Sigmoid colon (tissue), 7 donors: ENCODE results near the gene DUS1L. TPM values are rescaled to one million over a fixed set of nuclear protein-coding genes. Genes with fewer than 3 reads are reported as not detected.

ENCODE experiments used
- DNase-seq: peaks from one replicate; pipeline ENCODE4 v3.0.0-alpha.2; 2019
- H3K27ac ChIP-seq, 4 donors: fragments of 200-600 bp; sonication (generic); one replicate each; pipeline ENCODE4 v1.5.1; 2016 to 2019; ENCODE audit warnings: mild to moderate bottlenecking in 1 of 4
- H3K27me3 ChIP-seq, 3 donors: fragments of 200-600 bp; sonication (generic); one replicate each; pipeline ENCODE4 v1.5.1; 2019; ENCODE audit warnings: mild to moderate bottlenecking in 1 of 3
- H3K36me3 ChIP-seq, 4 donors: fragments of 200-600 bp; sonication (generic); one replicate each; pipeline ENCODE4 v1.5.1; 2016 to 2019
- H3K4me1 ChIP-seq, 4 donors: fragments of 200-600 bp; sonication (generic); one replicate each; pipeline ENCODE4 v1.5.1; 2017 to 2019
- H3K4me3 ChIP-seq, 4 donors: fragments of 200-600 bp; sonication (generic); one replicate each; pipeline ENCODE4 v1.5.1; 2017 to 2019; ENCODE audit warnings: mild to moderate bottlenecking in 2 of 4, moderate library complexity in 1 of 4
- H3K9me3 ChIP-seq, 4 donors: fragments of 200-600 bp in 3 of 4; sonication (generic) in 3 of 4; one replicate each; pipeline versions ENCODE4 v1.5.1 to v1.6.1; 2013 to 2019
- CTCF ChIP-seq, 4 experiments: fragments of 450-650 bp in 3 of 4; fragments of 200-600 bp in 1 of 4; IDR thresholded peaks; one replicate each; pipeline ENCODE4 v1.5.1; 2016 to 2019; ENCODE audit warnings: antibody characterized with exemption in 4 of 4, mild to moderate bottlenecking in 3 of 4, moderate library complexity in 2 of 4
- EP300 ChIP-seq, 4 donors: sonication (generic); formaldehyde crosslinking; IDR thresholded peaks; one replicate each; pipeline ENCODE4 v1.6.1; 2017; ENCODE audit warnings: antibody characterized with exemption in 4 of 4
- POLR2A ChIP-seq, 2 donors: fragments of 450-650 bp; IDR thresholded peaks; one replicate each; pipeline ENCODE4 v1.6.1; 2016; ENCODE audit warnings: antibody characterized with exemption in 2 of 2, mild to moderate bottlenecking in 2 of 2, moderate library complexity in 2 of 2
- POLR2AphosphoS5 ChIP-seq, 4 donors: sonication (generic); formaldehyde crosslinking; IDR thresholded peaks; one replicate each; pipeline ENCODE4 v1.6.1; 2017; ENCODE audit warnings: antibody characterized with exemption in 4 of 4
- WGBS, 2 donors: extraction: QIAGEN DNeasy Blood & Tissue Kit; methylation state at CpG; one replicate each; pipeline ENCODE4 v1.1.7; 2013; 5-methylcytosine and 5-hydroxymethylcytosine counted together
- intact Hi-C: fragments of 100-400 bp; cut with DNase I; formaldehyde crosslinking; loops from one replicate; pipeline ENCODE4 v1.15.1; 2023
- polyA plus RNA-seq, 3 donors: library from polyadenylated mRNA; stranded (reverse); fragments of 200-250 nt; gene quantifications; one replicate each; pipeline ENCODE4 v1.2.3, GENCODE V29; 2013
- total RNA-seq, 4 donors: library from RNA; depleted of rRNA; stranded (reverse); fragments of >200 nt; gene quantifications; one replicate each; pipeline ENCODE4 v1.1.0, GENCODE V29; 2016
- donor health status: healthy with polysubstance abuse.
- donor health status: Bipolar disorder and iron deficiency.
- donor health status: healthy.

The DUS1L gene
- total and polyA plus RNA-seq, 7 donors: 31.3 to 119 (median 68.5) TPM

DNA sequence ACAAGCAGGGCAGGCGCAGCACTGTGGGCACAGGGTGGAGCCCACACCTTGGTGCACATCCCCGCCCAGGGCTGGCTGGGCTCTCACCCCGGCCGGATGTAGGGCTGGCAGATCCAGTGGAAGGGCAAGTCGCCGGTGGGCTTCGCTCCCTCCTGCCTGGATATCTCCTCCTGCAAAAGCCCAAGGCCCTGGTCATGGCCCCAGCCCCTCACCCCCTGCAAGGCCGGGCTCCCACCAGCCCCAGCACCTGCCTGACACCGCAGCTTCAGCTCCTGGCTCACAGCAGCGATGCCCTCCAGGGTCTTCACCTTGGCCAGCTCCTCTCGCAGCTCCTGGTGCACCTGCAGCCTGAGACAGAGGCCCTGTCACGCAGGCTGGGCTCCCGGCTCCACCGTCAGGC lies 5.0 kb downstream of the DUS1L start:
- DNase-seq: no peak
- Histone ChIP-seq H3K9me3 (no peaks in the 10 kb centered on the region), H3K4me3 (no peak overlapping the region), H3K36me3 (peaks cover 28 to 84% (median 36%) of the 10 kb centered on the region in 4 donors), H3K4me1 (peaks cover 0 to 20% (median 16%) of the 10 kb centered on the region in 4 donors), H3K27ac (no peak overlapping the region), H3K27me3 (no peaks in the 10 kb centered on the region)
- peak in 1 of 4 donors; percentile 5 for TF ChIP-seq POLR2AphosphoS5 (IDR thresholded peaks at IDR 0.05)
- no peak for TF ChIP-seq CTCF (IDR thresholded peaks at IDR 0.05)
- no peak for TF ChIP-seq EP300 (IDR thresholded peaks at IDR 0.05)
- intact Hi-C loops: no loop called here
- WGBS, 2 donors: 88% methylated on average over 14 of the region's 14 CpGs

DNA sequence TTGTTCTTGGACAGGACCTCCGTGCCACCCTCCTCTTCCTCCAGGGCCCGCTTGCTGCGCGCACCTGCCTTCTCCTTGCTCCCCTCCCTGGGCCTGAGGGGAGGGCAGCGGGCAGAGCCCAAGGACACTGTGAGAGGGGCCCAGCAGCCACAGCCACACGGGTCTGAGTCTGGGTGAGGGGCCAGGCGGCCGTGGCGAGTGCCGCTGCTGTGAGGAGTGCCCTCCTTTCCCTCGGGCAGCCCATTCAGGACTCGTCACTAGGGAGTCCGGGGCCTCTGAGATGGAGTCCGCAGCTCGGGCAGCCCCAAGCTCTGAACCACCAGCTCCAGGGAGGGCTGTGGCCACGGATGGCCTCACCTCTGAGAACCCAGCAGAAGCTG lies 5.6 kb downstream of the DUS1L start:
- H3K27ac ChIP-seq: no peak overlapping the region
- intact Hi-C loops: no loop called here
- WGBS, 2 donors: 87 to 90% methylated on average over 16 of the region's 16 CpGs
- H3K4me3 ChIP-seq: no peak overlapping the region
- H3K36me3 ChIP-seq: peaks cover 34 to 91% (median 43%) of the 10 kb centered on the region in 4 donors
- no peaks in the 10 kb centered on the region for H3K9me3 ChIP-seq
- peaks cover 0 to 17% (median 14%) of the 10 kb centered on the region in 4 donors for H3K4me1 ChIP-seq
- DNase-seq: no peak
- no peaks in the 10 kb centered on the region for H3K27me3 ChIP-seq
- no peak for TF ChIP-seq CTCF (IDR thresholded peaks at IDR 0.05)
- TF ChIP-seq POLR2AphosphoS5 (IDR thresholded peaks at IDR 0.05): no peak

- Histone ChIP-seq H3K36me3 (peaks cover 40 to 96% (median 48%) of the 10 kb centered on the region in 4 donors), H3K27ac (no peak overlapping the region), H3K4me3 (no peak overlapping the region), H3K4me1 (peaks cover 0 to 12% (median 9%) of the 10 kb centered on the region in 4 donors), H3K27me3 (no peaks in the 10 kb centered on the region), H3K9me3 (no peaks in the 10 kb centered on the region)
- no peak for DNase-seq
- intact Hi-C loops: no loop called here
- TF ChIP-seq POLR2AphosphoS5 (IDR thresholded peaks at IDR 0.05) (no peak), POLR2A (IDR thresholded peaks at IDR 0.05) (no peak), CTCF (IDR thresholded peaks at IDR 0.05) (no peak), EP300 (IDR thresholded peaks at IDR 0.05) (no peak)
- WGBS, 2 donors: 82 to 86% methylated on average over 19 of the region's 19 CpGs
Observed at GRCh38 chr17:82059272-82060000, 6.2 kb downstream of the DUS1L start.

GRCh38 chr17:82058855-82059249 lies 6.8 kb downstream of the DUS1L start:
- H3K4me3 ChIP-seq: no peak overlapping the region
- TF ChIP-seq EP300 (IDR thresholded peaks at IDR 0.05) (no peak), POLR2AphosphoS5 (IDR thresholded peaks at IDR 0.05) (no peak), CTCF (IDR thresholded peaks at IDR 0.05) (no peak), POLR2A (IDR thresholded peaks at IDR 0.05) (no peak)
- H3K27me3 ChIP-seq: no peaks in the 10 kb centered on the region
- WGBS, 2 donors: 86 to 92% methylated on average over 10 of the region's 10 CpGs
- H3K27ac ChIP-seq: no peak overlapping the region
- H3K36me3 ChIP-seq: peaks cover 40 to 100% (median 51%) of the 10 kb centered on the region in 4 donors
- no peak for DNase-seq
- peaks cover 0 to 9% (median 3%) of the 10 kb centered on the region in 4 donors for H3K4me1 ChIP-seq
- H3K9me3 ChIP-seq: no peaks in the 10 kb centered on the region
- intact Hi-C loops: no loop called here
